Measurements from ENCODE around the gene PCDHA3. TPM values are rescaled to one million over a fixed set of nuclear protein-coding genes. Genes with fewer than 3 reads are reported as not detected.
"Not testable (repeated sequence)": the region's sequence is repeated elsewhere in the genome, so short reads cannot be mapped to it uniquely, and the experiment has no call there.

Gene PCDHA3
- total RNA-seq, 1 experiment from 2014 or later: 0.31 TPM

GRCh38 chr5:140794595-140795258, 6.1 kb upstream of the PCDHA3 start, which contains the start of gene PCDHA2:
Gene PCDHA2 (plus strand): TSS chr5:140794852.
- Mint-ChIP-seq H3K27me3 (ENCODE audit: unreplicated experiment) (no peaks in the 10 kb centered on the region), H3K4me1 (ENCODE audit: low read depth, unreplicated experiment) (no peaks in the 10 kb centered on the region), H3K4me3 (ENCODE audit: low read depth, unreplicated experiment) (no peak within 1 kb of the TSS), H3K9me3 (ENCODE audit: low read depth, unreplicated experiment) (peaks cover 12% of the 10 kb centered on the region), H3K27ac (ENCODE audit: unreplicated experiment) (no peak within 1 kb of the TSS), H3K36me3 (ENCODE audit: insufficient read depth, unreplicated experiment) (no peaks in the 10 kb centered on the region)
- BruUV-seq (replicated peaks): no TSS peak
- intact Hi-C loops (cut with micrococcal nuclease; ENCODE audit: unreplicated experiment): no loop called here
- no peak for DNase-seq
- TF ChIP-seq CTCF (IDR thresholded peaks at IDR 0.05; ENCODE audit: unreplicated experiment): no peak
- CTCF ChIA-PET: no interaction called here

GRCh38 chr5:140795259-140795641, 5.6 kb upstream of the PCDHA3 start:
- CTCF ChIA-PET: no interaction called here
- Mint-ChIP-seq H3K27ac (ENCODE audit: unreplicated experiment) (no peak overlapping the region), H3K4me1 (ENCODE audit: low read depth, unreplicated experiment) (no peaks in the 10 kb centered on the region), H3K4me3 (ENCODE audit: low read depth, unreplicated experiment) (no peak overlapping the region), H3K27me3 (ENCODE audit: unreplicated experiment) (no peaks in the 10 kb centered on the region), H3K36me3 (ENCODE audit: insufficient read depth, unreplicated experiment) (no peaks in the 10 kb centered on the region), H3K9me3 (ENCODE audit: low read depth, unreplicated experiment) (peaks cover 12% of the 10 kb centered on the region)
- no peak for DNase-seq
- no TSS peak for BruUV-seq (replicated peaks)
- TF ChIP-seq CTCF (IDR thresholded peaks at IDR 0.05; ENCODE audit: unreplicated experiment): no peak
- intact Hi-C loops (cut with micrococcal nuclease; ENCODE audit: unreplicated experiment): no loop called here

- peaks cover 10% of the 10 kb centered on the region for H3K9me3 Mint-ChIP-seq (ENCODE audit: low read depth, unreplicated experiment)
- CTCF ChIA-PET; H3K27ac Mint-ChIP-seq (ENCODE audit: unreplicated experiment); H3K36me3 Mint-ChIP-seq (ENCODE audit: insufficient read depth, unreplicated experiment); intact Hi-C loops (cut with micrococcal nuclease; ENCODE audit: unreplicated experiment); H3K4me1 Mint-ChIP-seq (ENCODE audit: low read depth, unreplicated experiment); BruUV-seq (replicated peaks); DNase-seq; H3K27me3 Mint-ChIP-seq (ENCODE audit: unreplicated experiment); H3K4me3 Mint-ChIP-seq (ENCODE audit: low read depth, unreplicated experiment): not testable (repeated sequence)
Observed at GRCh38 chr5:140796072-140796717, 4.7 kb upstream of the PCDHA3 start.

GRCh38 chr5:140796718-140797095, 4.2 kb upstream of the PCDHA3 start:
- H3K27ac Mint-ChIP-seq (ENCODE audit: unreplicated experiment): no peak overlapping the region
- TF ChIP-seq CTCF (IDR thresholded peaks at IDR 0.05; ENCODE audit: unreplicated experiment): no peak
- no peaks in the 10 kb centered on the region for H3K4me1 Mint-ChIP-seq (ENCODE audit: low read depth, unreplicated experiment)
- intact Hi-C loops (cut with micrococcal nuclease; ENCODE audit: unreplicated experiment): no loop called here
- no peak for DNase-seq
- CTCF ChIA-PET: no interaction called here
- peaks cover 11% of the 10 kb centered on the region for H3K9me3 Mint-ChIP-seq (ENCODE audit: low read depth, unreplicated experiment)
- no TSS peak for BruUV-seq (replicated peaks)
- H3K27me3 Mint-ChIP-seq (ENCODE audit: unreplicated experiment): no peaks in the 10 kb centered on the region
- H3K4me3 Mint-ChIP-seq (ENCODE audit: low read depth, unreplicated experiment): no peak overlapping the region
- no peaks in the 10 kb centered on the region for H3K36me3 Mint-ChIP-seq (ENCODE audit: insufficient read depth, unreplicated experiment)

- H3K27me3 Mint-ChIP-seq (ENCODE audit: unreplicated experiment): no peaks in the 10 kb centered on the region
- H3K27ac Mint-ChIP-seq (ENCODE audit: unreplicated experiment): no peak overlapping the region
- intact Hi-C loops (cut with micrococcal nuclease; ENCODE audit: unreplicated experiment): loop anchor here (10.0 kb wide), 1 partner anchor 753 kb away; no protein-coding TSS in a partner anchor
- no peak for TF ChIP-seq CTCF (IDR thresholded peaks at IDR 0.05; ENCODE audit: unreplicated experiment)
- BruUV-seq (replicated peaks): no TSS peak
- DNase-seq: no peak
- CTCF ChIA-PET: no interaction called here
- H3K9me3 Mint-ChIP-seq (ENCODE audit: low read depth, unreplicated experiment): peaks cover 7% of the 10 kb centered on the region
- peaks cover 5% of the 10 kb centered on the region for H3K36me3 Mint-ChIP-seq (ENCODE audit: insufficient read depth, unreplicated experiment)
- H3K4me3 Mint-ChIP-seq (ENCODE audit: low read depth, unreplicated experiment): no peak overlapping the region
- H3K4me1 Mint-ChIP-seq (ENCODE audit: low read depth, unreplicated experiment): no peaks in the 10 kb centered on the region
Observed at GRCh38 chr5:140801494-140801841, 611 bp downstream of the PCDHA3 start.

- H3K27me3 Mint-ChIP-seq (ENCODE audit: unreplicated experiment); BruUV-seq (replicated peaks); H3K9me3 Mint-ChIP-seq (ENCODE audit: low read depth, unreplicated experiment): not testable (repeated sequence)
Observed at GRCh38 chr5:140802381-140802780, 1.5 kb downstream of the PCDHA3 start.

More at GRCh38 chr5:140802381-140802780, 1.5 kb downstream of the PCDHA3 start:
- intact Hi-C loops (cut with micrococcal nuclease; ENCODE audit: unreplicated experiment): loop anchor here (10.0 kb wide), 1 partner anchor 752 kb away; no protein-coding TSS in a partner anchor
- H3K36me3 Mint-ChIP-seq (ENCODE audit: insufficient read depth, unreplicated experiment): peaks cover 12% of the 10 kb centered on the region
- DNase-seq; H3K4me1 Mint-ChIP-seq (ENCODE audit: low read depth, unreplicated experiment); H3K4me3 Mint-ChIP-seq (ENCODE audit: low read depth, unreplicated experiment); CTCF ChIA-PET; H3K27ac Mint-ChIP-seq (ENCODE audit: unreplicated experiment): not testable (repeated sequence)

Measured in Calu3 (cell line).